GM12872 (cell line): ENCODE measurements around the gene EGLN1.

Source experiments
- CTCF ChIP-seq: IDR thresholded peaks from 3 replicates; pipeline ENCODE4 v1.5.1; 2011; ENCODE audit warnings: low read depth, mild to moderate bottlenecking, low read length, moderate library complexity; ENCODE audit not compliant: insufficient read depth

EGLN1 gene

DNA sequence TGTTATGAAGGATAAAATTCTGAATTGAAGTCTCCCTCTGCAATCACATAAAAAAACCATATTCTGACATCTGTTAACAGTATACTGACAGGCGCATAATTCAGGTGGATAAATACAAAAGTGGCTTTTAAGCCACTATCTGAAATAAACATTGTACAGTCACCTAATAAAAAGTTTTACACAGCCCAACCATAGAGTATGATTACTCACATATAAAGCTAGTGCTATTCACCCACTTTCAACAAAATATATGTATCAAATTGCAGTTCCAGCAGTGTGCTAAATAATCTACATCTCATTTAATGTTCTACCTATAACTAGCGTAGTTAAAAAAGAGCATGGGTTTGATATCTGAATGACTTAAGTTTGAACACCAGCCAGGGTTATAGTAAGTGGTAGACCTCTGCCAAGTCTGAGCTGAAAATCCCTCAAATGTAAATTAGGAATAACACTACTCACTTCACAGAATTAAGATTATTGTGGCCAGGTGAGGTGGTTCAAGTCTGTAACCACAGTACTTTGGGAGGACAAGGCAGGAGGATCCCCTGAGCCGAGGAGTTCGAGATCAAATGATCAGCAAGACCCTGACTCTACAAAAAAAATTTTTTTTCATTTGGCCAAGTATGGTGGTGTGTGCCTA lies 3.9 kb downstream of the EGLN1 start:
- no peak for TF ChIP-seq CTCF

DNA sequence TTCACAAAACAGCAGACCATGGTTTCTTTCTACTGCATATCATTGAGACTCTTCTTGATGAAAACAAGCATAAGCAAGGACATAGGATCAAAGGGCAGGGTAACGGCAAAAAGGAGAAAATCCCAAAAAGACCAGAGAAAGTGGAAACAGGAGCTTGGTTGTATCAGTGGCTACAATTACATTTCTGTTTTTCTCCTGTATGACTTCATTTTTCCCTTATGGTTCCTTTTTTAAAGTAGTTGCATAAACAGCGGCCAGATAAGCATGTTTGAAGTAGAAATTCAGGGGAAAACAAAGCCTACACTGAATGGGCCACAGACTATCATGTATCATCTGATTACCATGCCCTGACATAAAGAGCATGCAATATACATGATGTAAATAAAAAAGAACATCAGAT lies 4.6 kb downstream of the EGLN1 start:
- TF ChIP-seq CTCF = no peak

DNA sequence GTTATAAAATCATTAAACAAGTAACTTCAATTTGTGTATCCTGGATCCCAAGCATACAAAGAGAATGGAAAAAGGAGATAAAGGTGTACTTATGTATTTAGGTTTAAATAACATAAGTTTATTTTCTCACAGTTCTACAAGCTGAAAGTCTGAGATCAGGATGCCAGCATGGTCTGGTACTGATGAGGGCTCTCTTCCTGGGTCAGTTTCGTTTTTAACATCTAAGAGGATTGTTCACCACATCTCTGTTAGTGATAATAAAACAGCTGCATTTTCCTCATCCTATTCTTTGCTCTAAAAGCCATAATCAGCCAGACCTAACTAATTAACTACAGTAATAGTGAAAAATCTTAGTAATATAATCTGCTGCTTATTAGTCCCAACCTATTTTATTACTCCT lies 5.2 kb downstream of the EGLN1 start:
- no peak for TF ChIP-seq CTCF

DNA sequence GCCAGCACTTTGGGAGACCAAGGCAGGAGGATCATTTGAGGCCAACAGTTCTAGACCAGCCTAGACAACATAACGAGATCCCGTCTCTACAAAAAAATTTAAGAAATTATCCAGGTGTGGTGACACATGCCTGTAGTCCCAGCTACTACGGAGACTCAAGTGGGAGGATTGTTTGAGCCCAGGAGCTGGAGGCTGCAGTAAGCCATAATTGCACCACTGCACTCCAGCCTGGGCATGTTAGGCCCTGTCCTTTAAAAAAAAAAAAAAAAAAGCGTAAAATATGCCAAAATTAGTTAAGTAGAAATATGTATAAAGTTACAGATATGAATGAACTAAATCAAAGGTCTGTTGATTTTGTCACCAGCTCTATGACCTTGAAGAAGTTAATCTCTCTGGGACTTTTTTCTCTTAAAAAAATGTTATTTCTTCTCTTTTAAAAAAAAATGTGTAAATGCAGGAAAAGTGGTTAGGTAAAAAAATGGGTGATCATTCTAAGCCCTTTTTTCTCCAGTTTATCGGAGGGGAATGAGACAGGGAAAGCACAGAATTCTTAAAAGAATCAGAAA lies 7.0 kb downstream of the EGLN1 start:
- TF ChIP-seq CTCF = no peak

GRCh38 chr1:231414260-231415016 lies 7.6 kb downstream of the EGLN1 start:
- TF ChIP-seq CTCF = no peak

DNA sequence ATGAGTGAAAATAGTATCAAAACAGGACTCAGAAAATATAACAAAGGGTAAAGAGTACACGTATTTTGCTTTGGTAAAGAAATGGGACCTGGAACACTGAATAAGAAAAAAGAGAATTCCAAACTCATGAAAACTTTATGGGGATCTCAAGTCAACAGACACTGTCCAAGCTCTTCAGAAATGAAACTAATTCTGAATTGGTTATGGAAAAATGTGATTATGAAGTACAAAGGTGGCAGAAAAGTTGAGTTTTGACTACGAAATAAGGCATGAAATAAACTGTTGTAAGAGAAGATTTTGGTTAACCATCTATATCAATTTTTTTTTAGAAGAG lies 8.4 kb downstream of the EGLN1 start:
- TF ChIP-seq CTCF = no peak

GRCh38 chr1:231411036-231411531 lies 11.0 kb downstream of the EGLN1 start:
- TF ChIP-seq CTCF = no peak
